ENCODE measurements around the gene DLG4.
"Not testable (repeated sequence)": the region's sequence is repeated elsewhere in the genome, so short reads cannot be mapped to it uniquely, and the experiment has no call there.

The DLG4 gene

DNA sequence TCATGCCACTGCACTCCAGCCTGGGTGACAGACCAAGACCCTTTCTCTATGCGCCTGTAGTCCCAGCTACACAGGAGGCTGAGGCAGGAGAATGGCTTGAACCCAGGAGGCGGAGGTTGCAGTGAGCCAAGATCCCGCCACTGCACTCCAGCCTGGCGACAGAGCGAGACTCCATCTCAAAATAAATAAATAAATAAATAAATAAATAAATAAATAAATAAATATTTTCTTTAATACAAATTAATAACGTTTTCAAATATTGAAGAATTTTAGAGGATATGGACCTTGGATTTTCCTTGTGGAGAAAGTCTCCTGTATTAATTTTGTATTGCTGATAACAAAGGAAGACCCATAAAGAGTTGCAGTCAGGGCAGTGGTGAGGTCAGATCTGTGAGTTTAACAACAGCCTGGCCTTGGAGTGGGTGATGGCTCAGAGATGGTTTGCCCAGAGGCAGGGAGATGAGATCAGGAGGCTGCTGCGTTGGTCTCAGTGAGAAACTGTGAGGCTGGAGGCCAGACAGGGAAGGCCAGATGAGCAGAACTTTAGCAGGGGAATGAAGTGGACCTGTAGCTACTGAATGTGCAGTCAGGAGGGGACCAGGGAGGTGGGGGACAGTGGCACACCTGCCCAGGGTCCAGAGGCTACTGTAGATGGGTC lies 36.1 kb downstream of the DLG4 start:
- DNase-seq = peak in 1 of 3 donors; percentile 23

DNA sequence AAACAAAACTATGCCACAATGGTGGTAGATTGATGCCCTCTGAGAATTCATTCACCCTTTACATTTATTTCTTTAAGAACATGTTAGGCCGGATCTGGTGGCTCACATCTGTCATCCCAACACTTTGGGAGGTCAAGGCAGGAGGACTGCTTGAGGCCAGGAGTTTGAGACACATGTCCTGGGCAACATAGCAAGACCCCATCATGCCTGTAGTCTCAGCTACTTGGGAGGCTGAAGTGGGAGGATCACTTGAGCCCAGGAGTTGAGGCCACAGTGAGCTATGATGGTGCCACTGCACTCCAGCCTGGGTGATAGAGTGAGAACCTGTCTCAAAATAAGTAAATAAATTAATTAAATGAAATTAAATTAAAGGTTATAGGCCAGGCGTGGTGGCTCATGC lies 37.5 kb downstream of the DLG4 start:
- not testable (repeated sequence) for DNase-seq

GRCh38 chr17:7179317-7180254 lies 40.0 kb downstream of the DLG4 start, which contains the start of gene ASGR1:
Gene ASGR1 (minus strand): TSS chr17:7179370. CDS start chr17:7178563, 807 bp downstream.
- no peak for DNase-seq

GRCh38 chr17:7178973-7179316 lies 40.7 kb downstream of the DLG4 start:
- DNase-seq = no peak

- DNase-seq = peak; percentile 55 to 66 (median 56)
Observed at GRCh38 chr17:7177954-7178477, 41.6 kb downstream of the DLG4 start.

DNA sequence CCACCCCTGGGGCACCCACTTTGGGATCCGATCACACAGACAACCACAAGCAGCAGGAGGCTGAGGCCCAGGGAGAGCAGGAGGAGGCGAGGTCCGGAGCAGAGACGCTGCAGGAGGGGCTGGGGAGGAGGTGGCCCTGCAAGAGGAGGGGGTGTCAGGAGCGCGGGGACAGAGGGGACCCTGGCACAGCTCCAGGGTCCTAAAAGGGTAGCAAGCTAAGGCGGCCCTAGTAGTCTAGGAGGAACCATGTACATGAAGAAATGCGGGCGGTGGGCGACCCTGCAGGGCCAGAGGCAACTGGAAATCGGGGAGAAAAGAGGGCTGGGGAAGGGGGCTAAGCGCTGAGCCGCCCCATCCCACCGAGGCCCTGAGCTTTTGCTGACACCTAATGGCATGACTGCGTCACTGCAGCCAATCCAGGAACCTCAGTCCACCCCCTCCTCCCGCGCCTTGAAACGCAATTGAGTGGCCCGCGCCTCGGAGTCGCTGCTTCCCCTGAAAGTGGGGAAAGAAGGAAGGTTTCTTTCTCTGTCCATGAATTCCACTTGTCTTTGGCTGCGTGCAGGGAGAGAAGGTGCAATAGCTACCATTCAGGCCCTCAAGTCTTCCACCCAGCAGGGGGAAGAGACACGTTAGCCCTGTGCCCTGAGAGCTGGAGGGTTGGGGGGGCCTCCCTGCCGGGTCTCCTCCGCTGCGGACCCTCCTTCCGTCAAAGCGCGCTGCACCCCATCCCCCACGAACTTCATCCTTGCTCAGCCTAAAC lies 42.3 kb downstream of the DLG4 start:
- peak; percentile 81 to 86 (median 83) for DNase-seq

GRCh38 chr17:7176841-7177190 lies 42.8 kb downstream of the DLG4 start:
- DNase-seq = no peak

- DNase-seq = no peak
Observed at GRCh38 chr17:7176107-7176840, 43.4 kb downstream of the DLG4 start.

- DNase-seq = no peak
Observed at GRCh38 chr17:7175330-7175733, 44.3 kb downstream of the DLG4 start.

- DNase-seq = no peak
Observed at GRCh38 chr17:7174603-7175326, 44.9 kb downstream of the DLG4 start.

DNA sequence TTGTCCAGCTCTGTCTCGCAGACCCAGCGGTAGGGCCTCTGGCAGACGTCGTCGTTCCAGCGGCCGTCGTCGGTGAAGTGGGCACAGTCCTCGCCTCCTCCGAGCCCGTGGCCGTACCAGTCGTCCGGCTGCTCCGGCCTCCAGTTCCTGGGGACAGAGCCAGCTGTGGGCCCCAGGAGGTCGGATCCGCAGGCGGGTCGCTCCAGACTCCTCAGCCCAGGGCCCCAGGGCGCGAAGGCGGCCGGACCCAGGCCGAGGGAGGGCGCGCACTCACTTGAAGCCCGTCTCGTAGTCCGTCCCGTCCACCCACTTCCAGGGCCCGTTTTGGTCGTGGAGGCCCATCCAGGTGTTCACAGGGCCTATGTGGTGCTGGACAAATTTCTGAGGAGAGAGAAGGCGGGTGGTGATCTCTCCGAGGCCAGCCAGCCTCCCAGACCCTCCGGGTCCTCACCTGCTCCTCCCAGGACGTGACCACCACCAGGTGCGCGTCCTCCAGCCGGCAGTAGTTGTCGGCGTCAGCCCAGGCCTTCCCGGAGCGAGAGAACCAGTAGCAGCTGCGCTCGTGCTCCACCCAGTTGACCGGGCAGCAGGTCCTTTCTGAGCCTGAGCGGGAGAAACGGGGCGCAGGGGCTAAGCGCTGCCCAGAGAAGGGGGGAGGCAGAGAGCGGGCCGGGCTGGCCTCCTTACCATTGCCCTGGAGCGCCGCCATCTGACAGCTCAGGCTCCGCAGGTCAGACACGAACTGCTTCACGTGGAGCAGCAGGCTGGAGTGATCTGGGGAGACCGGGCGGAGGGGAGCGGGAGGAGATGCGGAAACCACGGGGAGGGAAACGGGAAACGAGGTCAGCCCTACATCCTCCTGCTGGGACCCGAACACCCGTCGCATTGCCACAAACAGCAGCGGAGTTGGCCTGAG lies 45.7 kb downstream of the DLG4 start:
- DNase-seq = peak; percentile 68 to 85 (median 80)

- not testable (repeated sequence) for DNase-seq
Observed at GRCh38 chr17:7172522-7173191, 47.0 kb downstream of the DLG4 start.

- not testable (repeated sequence) for DNase-seq
Observed at GRCh38 chr17:7169565-7169908, 50.1 kb downstream of the DLG4 start.

DNA sequence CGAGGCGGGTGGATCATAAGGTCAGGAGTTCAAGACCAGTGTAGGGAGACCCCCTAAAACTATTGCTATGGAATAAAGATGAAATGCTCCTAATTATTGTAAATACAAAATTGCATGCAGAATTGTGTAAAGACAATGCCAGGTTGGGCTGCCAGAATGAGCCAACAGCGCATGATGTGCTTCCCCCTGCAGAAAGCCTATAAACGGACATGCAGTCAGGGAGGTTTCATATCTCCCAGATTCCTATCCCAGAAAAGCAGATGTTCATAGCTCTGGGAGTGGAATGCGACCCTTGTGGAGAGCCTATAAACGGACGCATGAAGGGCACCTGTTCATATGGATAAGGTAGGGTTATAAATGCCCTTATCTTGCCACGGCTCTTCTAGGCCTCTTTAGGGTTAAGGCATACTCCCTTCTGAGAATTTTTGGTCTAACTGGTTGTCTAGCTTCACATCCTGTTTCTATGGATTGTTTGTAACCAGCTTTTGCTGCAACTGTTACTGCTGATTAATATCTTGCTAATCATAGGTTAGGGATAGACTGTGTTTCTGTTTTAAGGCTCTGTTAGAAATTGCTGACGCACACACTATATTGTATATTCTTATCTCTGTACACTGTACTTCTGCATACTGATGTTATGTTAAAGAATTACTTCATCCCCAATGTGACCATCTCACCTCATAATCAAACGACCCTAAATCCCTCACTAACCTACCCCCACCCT lies 50.6 kb downstream of the DLG4 start:
- not testable (repeated sequence) for DNase-seq

GRCh38 chr17:7167832-7168231 lies 51.8 kb downstream of the DLG4 start:
- peak; percentile 85 to 95 (median 94) for DNase-seq

- no peak for DNase-seq
Observed at GRCh38 chr17:7166873-7167272, 52.8 kb downstream of the DLG4 start.

GRCh38 chr17:7159571-7159970 lies 60.1 kb downstream of the DLG4 start:
- DNase-seq = not testable (repeated sequence)

- peak in 1 of 3 donors; percentile 24 for DNase-seq
Observed at GRCh38 chr17:7158424-7158823, 61.2 kb downstream of the DLG4 start.

- DNase-seq = no peak
Observed at GRCh38 chr17:7156342-7156940, 63.2 kb downstream of the DLG4 start.
